PFSK-1 (cell line): Measurements from ENCODE around the gene XYLT1.

ENCODE experiments used
- POLR2AphosphoS5 ChIP-seq: IDR thresholded peaks from 2 replicates; pipeline ENCODE4 v1.6.1; 2012; ENCODE audit warnings: low read depth, mild to moderate bottlenecking, control low read depth, low read length, moderate library complexity
- SIN3A ChIP-seq: IDR thresholded peaks from 2 replicates; pipeline ENCODE4 v1.6.1; 2012; ENCODE audit warnings: mild to moderate bottlenecking, low read length, moderate library complexity, borderline replicate concordance; ENCODE audit not compliant: insufficient read depth
- TAF1 ChIP-seq: IDR thresholded peaks from 2 replicates; pipeline ENCODE4 v1.6.1; 2012; ENCODE audit warnings: low read length, control low read depth, borderline replicate concordance; ENCODE audit not compliant: insufficient read depth
- TF ChIP-seq, protein P1 (sequence below), 2 experiments: IDR thresholded peaks; 2 replicates each; pipeline versions ENCODE4 v1.6.1 to v1.8.0; 2011 to 2012; ENCODE audit warnings: low read depth in 2 of 2, low read length in 2 of 2, control low read depth in 1 of 2, inconsistent platforms in 1 of 2, mild to moderate bottlenecking in 1 of 2, moderate library complexity in 1 of 2; ENCODE audit not compliant: insufficient read depth in 1 of 2

DNA sequence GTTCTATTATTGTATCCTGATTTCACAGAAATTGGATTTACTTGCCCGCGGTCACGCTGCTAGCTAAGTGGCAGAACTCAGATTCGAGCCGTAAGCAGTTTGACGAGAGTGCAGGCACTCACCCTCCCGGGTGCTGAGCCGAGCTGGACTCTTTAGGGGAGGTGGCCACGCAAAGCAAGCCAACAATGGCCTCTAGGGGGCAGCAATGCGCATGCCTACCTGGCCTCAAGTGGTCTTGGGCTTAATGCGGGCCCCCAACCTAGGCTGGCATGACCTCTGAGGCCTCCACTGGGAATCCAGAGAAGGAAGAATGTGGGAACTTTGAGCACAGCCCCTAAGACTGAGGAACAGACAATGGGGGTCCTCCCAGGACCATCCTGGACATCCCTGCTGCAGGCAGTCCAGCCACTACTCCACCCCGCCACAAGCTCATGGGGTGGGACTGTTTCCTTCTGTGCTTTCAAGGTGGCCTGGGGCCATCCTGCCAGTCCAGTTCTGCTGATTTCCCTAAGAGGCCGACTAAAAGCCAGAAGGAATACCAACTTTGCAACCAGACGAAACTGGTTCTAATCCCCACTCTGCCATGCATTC is 276.5 kb downstream of the XYLT1 start:
- no peak for TF ChIP-seq SIN3A
- no peak for TF ChIP-seq POLR2AphosphoS5
- TF ChIP-seq, protein P1, sequence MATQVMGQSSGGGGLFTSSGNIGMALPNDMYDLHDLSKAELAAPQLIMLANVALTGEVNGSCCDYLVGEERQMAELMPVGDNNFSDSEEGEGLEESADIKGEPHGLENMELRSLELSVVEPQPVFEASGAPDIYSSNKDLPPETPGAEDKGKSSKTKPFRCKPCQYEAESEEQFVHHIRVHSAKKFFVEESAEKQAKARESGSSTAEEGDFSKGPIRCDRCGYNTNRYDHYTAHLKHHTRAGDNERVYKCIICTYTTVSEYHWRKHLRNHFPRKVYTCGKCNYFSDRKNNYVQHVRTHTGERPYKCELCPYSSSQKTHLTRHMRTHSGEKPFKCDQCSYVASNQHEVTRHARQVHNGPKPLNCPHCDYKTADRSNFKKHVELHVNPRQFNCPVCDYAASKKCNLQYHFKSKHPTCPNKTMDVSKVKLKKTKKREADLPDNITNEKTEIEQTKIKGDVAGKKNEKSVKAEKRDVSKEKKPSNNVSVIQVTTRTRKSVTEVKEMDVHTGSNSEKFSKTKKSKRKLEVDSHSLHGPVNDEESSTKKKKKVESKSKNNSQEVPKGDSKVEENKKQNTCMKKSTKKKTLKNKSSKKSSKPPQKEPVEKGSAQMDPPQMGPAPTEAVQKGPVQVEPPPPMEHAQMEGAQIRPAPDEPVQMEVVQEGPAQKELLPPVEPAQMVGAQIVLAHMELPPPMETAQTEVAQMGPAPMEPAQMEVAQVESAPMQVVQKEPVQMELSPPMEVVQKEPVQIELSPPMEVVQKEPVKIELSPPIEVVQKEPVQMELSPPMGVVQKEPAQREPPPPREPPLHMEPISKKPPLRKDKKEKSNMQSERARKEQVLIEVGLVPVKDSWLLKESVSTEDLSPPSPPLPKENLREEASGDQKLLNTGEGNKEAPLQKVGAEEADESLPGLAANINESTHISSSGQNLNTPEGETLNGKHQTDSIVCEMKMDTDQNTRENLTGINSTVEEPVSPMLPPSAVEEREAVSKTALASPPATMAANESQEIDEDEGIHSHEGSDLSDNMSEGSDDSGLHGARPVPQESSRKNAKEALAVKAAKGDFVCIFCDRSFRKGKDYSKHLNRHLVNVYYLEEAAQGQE (IDR thresholded peaks at IDR 0.05; ENCODE audit: insufficient read depth in 1 of 2, low read depth in 2 of 2, low read length in 2 of 2), result no peak
- no peak for TF ChIP-seq TAF1
